Uterus (tissue), 4 donors: ENCODE data around the gene SUPT20H. TPM values are rescaled to one million over a fixed set of nuclear protein-coding genes. Genes with fewer than 3 reads are reported as not detected.
A peak's percentile ranks its signal among the peaks of the same experiment; 100 is the strongest.
"Not testable (repeated sequence)": the region's sequence is repeated elsewhere in the genome, so short reads cannot be mapped to it uniquely, and the experiment has no call there.

Experiments used
- DNase-seq, 2 donors: peaks; one replicate each; pipeline ENCODE4 v3.0.0-alpha.2; 2019 to 2020
- H3K27ac ChIP-seq, 2 donors: fragments of 200-600 bp; sonication (generic); 1 replicate in 1 of 2; 2 replicates in 1 of 2; pipeline ENCODE4 v1.5.1; 2016 to 2018
- H3K27me3 ChIP-seq, 2 donors: fragments of 200-600 bp; sonication (generic); one replicate each; pipeline ENCODE4 v1.5.1; 2018 to 2019; ENCODE audit warnings: control low read depth in 1 of 2
- H3K36me3 ChIP-seq, 2 donors: fragments of 200-600 bp; sonication (generic); one replicate each; pipeline ENCODE4 v1.5.1; 2019; ENCODE audit warnings: control low read depth in 1 of 2
- H3K4me1 ChIP-seq, 2 donors: fragments of 200-600 bp; sonication (generic); one replicate each; pipeline ENCODE4 v1.5.1; 2018 to 2019; ENCODE audit warnings: control low read depth in 1 of 2
- H3K4me3 ChIP-seq, 2 donors: fragments of 200-600 bp; sonication (generic); 1 replicate in 1 of 2; 2 replicates in 1 of 2; pipeline ENCODE4 v1.5.1; 2018 to 2019; ENCODE audit warnings: mild to moderate bottlenecking in 1 of 2
- H3K9me3 ChIP-seq, 2 donors: fragments of 200-600 bp; sonication (generic); one replicate each; pipeline ENCODE4 v1.5.1; 2019; ENCODE audit warnings: control low read depth in 1 of 2
- CTCF ChIP-seq, 4 experiments: fragments of 200-600 bp in 2 of 4; fragments of 450-650 bp in 2 of 4; sonication (generic) in 2 of 4; IDR thresholded peaks; one replicate each; pipeline ENCODE4 v1.5.1; 2016 to 2019; ENCODE audit warnings: antibody characterized with exemption in 4 of 4, mild to moderate bottlenecking in 2 of 4, moderate library complexity in 1 of 4
- POLR2A ChIP-seq, 2 donors: fragments of 450-650 bp; IDR thresholded peaks; one replicate each; pipeline ENCODE4 v1.6.1; 2016; ENCODE audit warnings: antibody characterized with exemption in 2 of 2, mild to moderate bottlenecking in 1 of 2, moderate library complexity in 1 of 2
- intact Hi-C: fragments of 100-400 bp; cut with DNase I; formaldehyde crosslinking; loops from one replicate; pipeline ENCODE4 v1.15.1; 2023; ENCODE audit warnings: low total_unique reads
- total RNA-seq, 4 donors: library from RNA; depleted of rRNA in 3 of 4; stranded (reverse); fragments of >200 nt in 3 of 4; gene quantifications; one replicate each; pipeline versions ENCODE4 v1.1.0 to v1.2.4, GENCODE V29; 2014 to 2023
- donor health status: DM: yes; HTN: yes; CAD: no.

Gene SUPT20H
- total RNA-seq, 4 donors from 2014 or later = 39.7 to 119 (median 88.2) TPM

GRCh38 chr13:37067874-37068273 is 8.4 kb upstream of the SUPT20H start:
- Histone ChIP-seq H3K27ac (no peak overlapping the region), H3K27me3 (no peaks in the 10 kb centered on the region), H3K36me3 (no peaks in the 10 kb centered on the region), H3K4me1 (no peaks in the 10 kb centered on the region), H3K9me3 (no peaks in the 10 kb centered on the region), H3K4me3 (no peak overlapping the region)
- no peak for DNase-seq
- intact Hi-C loops = no loop called here
- TF ChIP-seq CTCF (IDR thresholded peaks at IDR 0.05) (no peak), POLR2A (IDR thresholded peaks at IDR 0.05) (no peak)

GRCh38 chr13:37065890-37066526 is 6.5 kb upstream of the SUPT20H start:
- Histone ChIP-seq H3K27me3 (no peaks in the 10 kb centered on the region), H3K36me3 (no peaks in the 10 kb centered on the region), H3K4me1 (no peaks in the 10 kb centered on the region), H3K9me3 (no peaks in the 10 kb centered on the region), H3K4me3 (no peak overlapping the region), H3K27ac (no peak overlapping the region)
- no peak for TF ChIP-seq CTCF (IDR thresholded peaks at IDR 0.05)
- no peak for TF ChIP-seq POLR2A (IDR thresholded peaks at IDR 0.05)
- intact Hi-C loops = no loop called here
- no peak for DNase-seq

- intact Hi-C loops = no loop called here
- H3K4me1 ChIP-seq = peaks cover 4 to 7% of the 10 kb centered on the region in 2 donors
- peak overlapping the region; percentile 59 to 88 for H3K4me3 ChIP-seq
- no peaks in the 10 kb centered on the region for H3K27me3 ChIP-seq
- no peaks in the 10 kb centered on the region for H3K36me3 ChIP-seq
- H3K27ac ChIP-seq = peak overlapping the region; percentile 88 to 92
- TF ChIP-seq POLR2A (IDR thresholded peaks at IDR 0.05) (no peak), CTCF (IDR thresholded peaks at IDR 0.05) (no peak)
- no peaks in the 10 kb centered on the region for H3K9me3 ChIP-seq
- DNase-seq = no peak
These were observed 332 bp upstream of the SUPT20H start for GRCh38 chr13:37059848-37060192.

- H3K9me3 ChIP-seq, intact Hi-C loops, H3K4me1 ChIP-seq, H3K4me3 ChIP-seq, DNase-seq, H3K27ac ChIP-seq, H3K36me3 ChIP-seq, H3K27me3 ChIP-seq: not testable (repeated sequence)
These were observed 3.3 kb downstream of the SUPT20H start for GRCh38 chr13:37056228-37056627.

- H3K36me3 ChIP-seq, H3K4me1 ChIP-seq, intact Hi-C loops, DNase-seq, H3K27me3 ChIP-seq, H3K4me3 ChIP-seq, H3K9me3 ChIP-seq, H3K27ac ChIP-seq: not testable (repeated sequence)
These were observed 6.4 kb downstream of the SUPT20H start for GRCh38 chr13:37053111-37053510.

- DNase-seq = no peak
- Histone ChIP-seq H3K9me3 (no peaks in the 10 kb centered on the region), H3K27me3 (no peaks in the 10 kb centered on the region), H3K27ac (no peak overlapping the region), H3K4me3 (no peak overlapping the region), H3K4me1 (no peaks in the 10 kb centered on the region), H3K36me3 (no peaks in the 10 kb centered on the region)
- TF ChIP-seq CTCF (IDR thresholded peaks at IDR 0.05) = no peak
- TF ChIP-seq POLR2A (IDR thresholded peaks at IDR 0.05) = no peak
- intact Hi-C loops = no loop called here
These were observed 9.7 kb downstream of the SUPT20H start for GRCh38 chr13:37049810-37050209.
